Trophoblast cell (in vitro differentiated cells and primary cell): ENCODE results near the gene LASP1.

Experiments
- DNase-seq, 2 donors: peaks; one replicate each; pipeline ENCODE4 v3.0.0-alpha.2; 2016
- H2AFZ ChIP-seq: 2 replicates; pipeline ENCODE4 v1.6.1; 2013; ENCODE audit warnings: low read length, moderate library complexity, mild to moderate bottlenecking; ENCODE audit not compliant: insufficient read depth, poor library complexity
- H2AK5ac ChIP-seq: 2 replicates; pipeline ENCODE4 v1.6.1; 2013; ENCODE audit warnings: mild to moderate bottlenecking, low read length
- H2BK120ac ChIP-seq: 2 replicates; pipeline ENCODE4 v1.6.1; 2013; ENCODE audit warnings: low read length, mild to moderate bottlenecking, moderate library complexity; ENCODE audit not compliant: insufficient read depth, poor library complexity
- H2BK12ac ChIP-seq: 2 replicates; pipeline ENCODE4 v1.6.1; 2013; ENCODE audit warnings: mild to moderate bottlenecking, low read length, moderate library complexity
- H2BK5ac ChIP-seq: 2 replicates; pipeline ENCODE4 v1.6.1; 2013; ENCODE audit warnings: low read length, low read depth, moderate library complexity, mild to moderate bottlenecking; ENCODE audit not compliant: poor library complexity
- H3K14ac ChIP-seq: 2 replicates; pipeline ENCODE4 v1.6.1; 2013; ENCODE audit warnings: mild to moderate bottlenecking, low read length
- H3K18ac ChIP-seq: 2 replicates; pipeline ENCODE4 v1.6.1; 2013; ENCODE audit warnings: mild to moderate bottlenecking, low read length
- H3K23ac ChIP-seq: 2 replicates; pipeline ENCODE4 v1.6.1; 2013; ENCODE audit warnings: low read length
- H3K27ac ChIP-seq: 2 replicates; pipeline ENCODE4 v1.5.1; 2013; ENCODE audit warnings: low read depth, mild to moderate bottlenecking, inconsistent platforms, low read length, moderate library complexity
- H3K27me3 ChIP-seq: 2 replicates; pipeline ENCODE4 v1.6.1; 2013; ENCODE audit warnings: inconsistent platforms, mild to moderate bottlenecking, low read length, moderate library complexity; ENCODE audit not compliant: insufficient read depth
- H3K36me3 ChIP-seq, 2 experiments: 1 replicate in 1 of 2; 2 replicates in 1 of 2; pipeline ENCODE4 v1.6.1; 2013; ENCODE audit warnings: low read length in 2 of 2, mild to moderate bottlenecking in 2 of 2, moderate library complexity in 1 of 2; ENCODE audit not compliant: insufficient read depth in 2 of 2, control insufficient read depth in 1 of 2
- H3K4ac ChIP-seq: 2 replicates; pipeline ENCODE4 v1.6.1; 2013; ENCODE audit warnings: low read depth, mild to moderate bottlenecking, low read length, moderate library complexity
- H3K4me1 ChIP-seq, 2 experiments: 1 replicate in 1 of 2; 2 replicates in 1 of 2; pipeline ENCODE4 v1.6.1; 2013; ENCODE audit warnings: low read length in 2 of 2, mild to moderate bottlenecking in 2 of 2, moderate library complexity in 1 of 2; ENCODE audit not compliant: insufficient read depth in 2 of 2, control insufficient read depth in 1 of 2
- H3K4me2 ChIP-seq: 2 replicates; pipeline ENCODE4 v1.6.1; 2013; ENCODE audit warnings: inconsistent platforms, mild to moderate bottlenecking, low read length, moderate library complexity
- H3K4me3 ChIP-seq: 2 replicates; pipeline ENCODE4 v1.5.1; 2013; ENCODE audit warnings: mild to moderate bottlenecking, low read depth, low read length, inconsistent platforms
- H3K79me1 ChIP-seq: one replicate; pipeline ENCODE4 v1.6.1; 2013; ENCODE audit warnings: low read length
- H3K79me2 ChIP-seq: 2 replicates; pipeline ENCODE4 v1.6.1; 2013; ENCODE audit warnings: low read length, mild to moderate bottlenecking; ENCODE audit not compliant: control insufficient read depth, insufficient read depth, poor library complexity
- H3K9ac ChIP-seq: 2 replicates; pipeline ENCODE4 v1.6.1; 2013; ENCODE audit warnings: mild to moderate bottlenecking, low read length
- H3K9me3 ChIP-seq: 2 replicates; pipeline ENCODE4 v1.6.1; 2013; ENCODE audit warnings: low read depth, mild to moderate bottlenecking, control low read depth, inconsistent platforms, low read length; ENCODE audit not compliant: insufficient read depth
- H4K12ac ChIP-seq: 2 replicates; pipeline ENCODE4 v1.6.1; 2013; ENCODE audit warnings: low read depth, mild to moderate bottlenecking, low read length, moderate library complexity
- H4K8ac ChIP-seq: 2 replicates; pipeline ENCODE4 v1.6.1; 2013; ENCODE audit warnings: low read depth, mild to moderate bottlenecking, low read length, moderate library complexity
- H4K91ac ChIP-seq: one replicate; pipeline ENCODE4 v1.6.1; 2013; ENCODE audit warnings: low read depth, mild to moderate bottlenecking, low read length, moderate library complexity
- WGBS: extraction: QIAGEN DNeasy Blood & Tissue Kit; methylation state at CpG from one replicate; pipeline ENCODE4 v1.1.7; 2013; ENCODE audit warnings: missing lambda C conversion rate; ENCODE audit not compliant: insufficient read length, insufficient coverage; ENCODE audit errors: extremely low coverage; 5-methylcytosine and 5-hydroxymethylcytosine counted together

The LASP1 gene

DNA sequence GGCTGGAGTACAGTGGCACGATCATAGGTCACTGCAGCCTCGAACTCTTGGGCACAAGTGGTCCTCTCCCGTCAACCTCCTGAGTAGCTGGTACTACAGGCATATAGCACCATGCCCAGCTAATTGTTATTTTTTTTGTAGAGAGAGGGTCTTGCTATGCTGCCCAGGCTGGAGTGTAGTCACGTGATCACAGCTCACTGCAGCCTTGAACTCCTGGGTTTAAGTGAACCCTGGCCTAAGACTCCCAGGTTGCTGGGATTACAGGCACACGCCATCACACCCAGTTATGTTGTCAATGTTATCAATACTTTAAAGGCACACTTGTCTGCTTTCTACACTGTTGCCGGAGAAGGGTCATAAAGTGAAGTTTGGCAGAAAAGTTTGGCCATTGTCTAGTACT is 33.5 kb downstream of the LASP1 start:
- no peak overlapping the region for H3K18ac ChIP-seq
- H3K79me2 ChIP-seq: no peaks in the 10 kb centered on the region
- peaks cover 19 to 24% of the 10 kb centered on the region in 2 experiments for H3K4me1 ChIP-seq
- no peak overlapping the region for H2AFZ ChIP-seq
- H2BK120ac ChIP-seq: no peak overlapping the region
- H4K12ac ChIP-seq: no peak overlapping the region
- no peak overlapping the region for H2BK5ac ChIP-seq
- no peak overlapping the region for H3K9ac ChIP-seq
- H3K27ac ChIP-seq: no peak overlapping the region
- H3K79me1 ChIP-seq: peaks cover 2% of the 10 kb centered on the region
- H3K4me3 ChIP-seq: no peak overlapping the region
- no peak for DNase-seq
- H3K4me2 ChIP-seq: no peak overlapping the region
- no peaks in the 10 kb centered on the region for H3K27me3 ChIP-seq
- H4K8ac ChIP-seq: no peak overlapping the region
- no peak overlapping the region for H3K4ac ChIP-seq
- H3K36me3 ChIP-seq: peaks cover 36 to 44% of the 10 kb centered on the region in 2 experiments
- no peak overlapping the region for H4K91ac ChIP-seq
- H3K9me3 ChIP-seq: no peaks in the 10 kb centered on the region
- no peak overlapping the region for H3K14ac ChIP-seq
- no peak overlapping the region for H2AK5ac ChIP-seq
- H2BK12ac ChIP-seq: no peak overlapping the region
- no CpG with 5 or more reads among the region's 6 CpGs for WGBS
- no peak overlapping the region for H3K23ac ChIP-seq

DNA sequence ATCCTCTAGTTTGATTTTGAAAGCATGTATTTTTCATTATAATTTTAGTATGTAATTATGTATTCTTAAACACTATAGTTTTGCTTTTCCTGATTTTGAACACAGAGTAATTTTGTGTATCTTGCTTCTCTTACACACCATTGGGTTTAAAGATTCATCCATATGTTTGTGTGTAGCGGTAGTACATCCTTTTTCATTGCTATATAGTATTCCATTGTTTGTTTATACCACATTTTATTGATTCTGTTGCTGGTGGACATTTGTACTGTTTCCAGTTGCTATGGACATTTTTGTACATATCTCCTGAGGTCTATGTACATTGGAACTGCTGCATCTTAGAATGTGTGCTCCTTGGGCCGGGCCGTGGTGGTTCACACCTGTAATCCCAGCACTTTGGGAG is 35.0 kb downstream of the LASP1 start:
- no CpG with 5 or more reads among the region's 3 CpGs for WGBS
- Histone ChIP-seq H3K23ac (no peak overlapping the region), H3K9ac (no peak overlapping the region), H3K4ac (no peak overlapping the region), H2AFZ (no peak overlapping the region), H4K12ac (no peak overlapping the region), H3K27me3 (no peaks in the 10 kb centered on the region), H3K36me3 (peaks cover 35 to 36% of the 10 kb centered on the region in 2 experiments), H3K27ac (no peak overlapping the region), H3K4me2 (no peak overlapping the region), H2BK5ac (no peak overlapping the region), H3K79me1 (peaks cover 5% of the 10 kb centered on the region), H2BK120ac (no peak overlapping the region), H3K9me3 (no peaks in the 10 kb centered on the region), H3K4me1 (peaks cover 20 to 27% of the 10 kb centered on the region in 2 experiments), H2AK5ac (no peak overlapping the region), H4K91ac (no peak overlapping the region), H3K79me2 (no peaks in the 10 kb centered on the region), H2BK12ac (no peak overlapping the region), H3K18ac (no peak overlapping the region), H3K14ac (no peak overlapping the region), H3K4me3 (no peak overlapping the region), H4K8ac (no peak overlapping the region)
- DNase-seq: no peak

DNA sequence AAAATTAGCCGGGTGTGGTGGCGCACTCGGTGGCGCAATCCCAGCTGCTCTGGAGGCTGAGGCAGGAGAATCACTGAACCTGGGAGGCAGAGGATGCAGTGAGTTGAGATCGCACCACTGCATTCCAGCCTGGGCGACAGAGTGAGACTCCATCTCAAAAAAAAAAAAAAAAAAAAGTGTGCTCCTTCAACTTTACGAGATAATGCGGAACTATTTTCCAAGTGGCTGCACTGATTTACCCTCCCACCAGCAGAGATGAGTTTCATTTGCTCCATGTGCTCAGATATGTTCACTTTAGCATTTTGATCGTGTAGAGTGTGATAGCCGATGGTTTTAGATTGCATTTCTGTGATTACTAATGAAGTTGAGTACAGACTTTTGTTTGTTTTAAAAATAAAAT is 35.5 kb downstream of the LASP1 start:
- no peaks in the 10 kb centered on the region for H3K27me3 ChIP-seq
- peaks cover 34 to 38% of the 10 kb centered on the region in 2 experiments for H3K36me3 ChIP-seq
- no peak overlapping the region for H2BK12ac ChIP-seq
- no peak overlapping the region for H3K4me2 ChIP-seq
- no peak overlapping the region for H3K18ac ChIP-seq
- H3K4ac ChIP-seq: no peak overlapping the region
- H2BK5ac ChIP-seq: no peak overlapping the region
- H2BK120ac ChIP-seq: no peak overlapping the region
- no peak overlapping the region for H4K91ac ChIP-seq
- no peak overlapping the region for H4K8ac ChIP-seq
- H2AK5ac ChIP-seq: no peak overlapping the region
- H3K23ac ChIP-seq: no peak overlapping the region
- no peak overlapping the region for H3K9ac ChIP-seq
- no peak overlapping the region for H2AFZ ChIP-seq
- H3K79me1 ChIP-seq: peaks cover 5% of the 10 kb centered on the region
- peaks cover 20 to 27% of the 10 kb centered on the region in 2 experiments for H3K4me1 ChIP-seq
- H3K79me2 ChIP-seq: no peaks in the 10 kb centered on the region
- no peak overlapping the region for H3K4me3 ChIP-seq
- WGBS: no CpG with 5 or more reads among the region's 10 CpGs
- no peak overlapping the region for H3K14ac ChIP-seq
- H3K9me3 ChIP-seq: no peaks in the 10 kb centered on the region
- H3K27ac ChIP-seq: no peak overlapping the region
- no peak overlapping the region for H4K12ac ChIP-seq
- DNase-seq: no peak

GRCh38 chr17:38906460-38907228 is 36.8 kb downstream of the LASP1 start:
- H2BK12ac ChIP-seq: no peak overlapping the region
- no peak overlapping the region for H3K14ac ChIP-seq
- H2AFZ ChIP-seq: no peak overlapping the region
- no peak overlapping the region for H3K4me2 ChIP-seq
- WGBS: no CpG with 5 or more reads among the region's 7 CpGs
- no peaks in the 10 kb centered on the region for H3K27me3 ChIP-seq
- no peak overlapping the region for H3K23ac ChIP-seq
- no peak overlapping the region for H4K12ac ChIP-seq
- DNase-seq: no peak
- peaks cover 13 to 17% of the 10 kb centered on the region in 2 experiments for H3K4me1 ChIP-seq
- H3K4ac ChIP-seq: no peak overlapping the region
- H3K27ac ChIP-seq: no peak overlapping the region
- H3K79me2 ChIP-seq: no peaks in the 10 kb centered on the region
- peaks cover 5% of the 10 kb centered on the region for H3K79me1 ChIP-seq
- no peaks in the 10 kb centered on the region for H3K9me3 ChIP-seq
- no peak overlapping the region for H2AK5ac ChIP-seq
- peak overlapping the region; percentile 49 for H3K18ac ChIP-seq
- H3K4me3 ChIP-seq: no peak overlapping the region
- no peak overlapping the region for H4K91ac ChIP-seq
- no peak overlapping the region for H2BK120ac ChIP-seq
- H3K9ac ChIP-seq: no peak overlapping the region
- no peak overlapping the region for H4K8ac ChIP-seq
- no peak overlapping the region for H2BK5ac ChIP-seq
- H3K36me3 ChIP-seq: peaks cover 43 to 46% of the 10 kb centered on the region in 2 experiments
